Endothelial cell of hepatic sinusoid (primary cell): ENCODE results near the gene MEF2D.

Experiments
- in situ Hi-C: cut with HindIII; loops from 2 replicates; pipeline ENCODE4 v1.10.0; 2017; ENCODE audit warnings: low sequenced_read_pairs

MEF2D gene

GRCh38 chr1:156474966-156475365, 25.6 kb downstream of the MEF2D start:
- in situ Hi-C loops: no loop called here

- in situ Hi-C loops: no loop called here
Measured at GRCh38 chr1:156471496-156472490, 28.8 kb downstream of the MEF2D start.

GRCh38 chr1:156470473-156470872, 30.1 kb downstream of the MEF2D start:
- in situ Hi-C loops: no loop called here

- in situ Hi-C loops: no loop called here
Measured at GRCh38 chr1:156468693-156469345, 31.8 kb downstream of the MEF2D start.

GRCh38 chr1:156467906-156468305, 32.7 kb downstream of the MEF2D start:
- in situ Hi-C loops: no loop called here

- in situ Hi-C loops: no loop called here
Measured at GRCh38 chr1:156467385-156467784, 33.2 kb downstream of the MEF2D start.

- in situ Hi-C loops: no loop called here
Measured at GRCh38 chr1:156465747-156466365, 34.7 kb downstream of the MEF2D start.

GRCh38 chr1:156464825-156465452, 35.6 kb downstream of the MEF2D start:
- in situ Hi-C loops: no loop called here

- in situ Hi-C loops: no loop called here
Measured at GRCh38 chr1:156464335-156464734, 36.2 kb downstream of the MEF2D start.

- in situ Hi-C loops: no loop called here
Measured at GRCh38 chr1:156463874-156464273, 36.7 kb downstream of the MEF2D start.

- in situ Hi-C loops: no loop called here
Measured at GRCh38 chr1:156462954-156463795, 37.4 kb downstream of the MEF2D start.

GRCh38 chr1:156461781-156462647, 38.6 kb downstream of the MEF2D start:
- in situ Hi-C loops: no loop called here

GRCh38 chr1:156461109-156461508, 39.5 kb downstream of the MEF2D start:
- in situ Hi-C loops: no loop called here

GRCh38 chr1:156460525-156460924, 40.0 kb downstream of the MEF2D start:
- in situ Hi-C loops: no loop called here

GRCh38 chr1:156458181-156458503, 42.4 kb downstream of the MEF2D start:
- in situ Hi-C loops: no loop called here

- in situ Hi-C loops: no loop called here
Measured at GRCh38 chr1:156456625-156457465, 43.7 kb downstream of the MEF2D start.

GRCh38 chr1:156455362-156455761, 45.2 kb downstream of the MEF2D start:
- in situ Hi-C loops: no loop called here

GRCh38 chr1:156452907-156453306, 47.7 kb downstream of the MEF2D start:
- in situ Hi-C loops: no loop called here
